IMR-90 (cell line): ENCODE results near the gene VPS37C. TPM values are rescaled to one million over a fixed set of nuclear protein-coding genes. Genes with fewer than 3 reads are reported as not detected.

Experiments used
- ATAC-seq: fragments of 200-7000 bp; cut with Tn5 transposase; 2 replicates; pipeline ENCODE4 v1.9.1; 2020; ENCODE audit warnings: low read depth, mild to moderate bottlenecking, moderate library complexity
- BruUV-seq: library from RNA; stranded (reverse); fragments of 400-500 nt; replicated peaks from 2 replicates; lab custom pipeline; 2021; lab: Mats Ljungman, UMichigan
- CTCF ChIA-PET: fragments of 300-600 bp; formaldehyde crosslinking; extraction: SDS; loops from one replicate; lab custom pipeline; 2021; ENCODE audit warnings: antibody characterized with exemption; lab: Yijun Ruan, JAX
- POLR2A ChIA-PET: fragments of 300-600 bp; sonication (Branson Sonifier 250); formaldehyde crosslinking; loops from one replicate; lab custom pipeline; 2022; ENCODE audit warnings: antibody characterized with exemption; ENCODE audit not compliant: unreplicated experiment; lab: Charles Lee
- DNase-seq: peaks from one replicate; pipeline ENCODE4 v3.0.0; 2013
- H2AFZ ChIP-seq: replicated peaks from 2 replicates; pipeline ENCODE3; 2013; ENCODE audit warnings: low read length, mild to moderate bottlenecking; ENCODE audit not compliant: poor library complexity
- H2AK5ac ChIP-seq: 2 replicates; pipeline ENCODE4 v1.6.1; 2013; ENCODE audit warnings: low read depth, low read length, inconsistent platforms
- H2AK9ac ChIP-seq: replicated peaks from 2 replicates; pipeline ENCODE3; 2013; ENCODE audit warnings: mild to moderate bottlenecking, low read depth, low read length, moderate library complexity; ENCODE audit not compliant: poor library complexity
- H2BK120ac ChIP-seq: 2 replicates; pipeline ENCODE4 v1.6.1; 2013; ENCODE audit warnings: low read depth, low read length, inconsistent platforms
- H2BK15ac ChIP-seq: 3 replicates; pipeline ENCODE4 v1.6.1; 2013; ENCODE audit warnings: low read depth, low read length, inconsistent platforms
- H2BK20ac ChIP-seq: 2 replicates; pipeline ENCODE4 v1.6.1; 2013; ENCODE audit warnings: low read depth, mild to moderate bottlenecking, inconsistent platforms, low read length, moderate library complexity
- H2BK5ac ChIP-seq: 2 replicates; pipeline ENCODE4 v1.6.1; 2013; ENCODE audit warnings: mild to moderate bottlenecking, low read depth, low read length, inconsistent platforms; ENCODE audit not compliant: poor library complexity, severe bottlenecking
- H3K14ac ChIP-seq: replicated peaks from 2 replicates; pipeline ENCODE4 v1.6.1; 2013; ENCODE audit warnings: low read depth, low read length, inconsistent platforms
- H3K18ac ChIP-seq: 2 replicates; pipeline ENCODE4 v1.6.1; 2013; ENCODE audit warnings: low read depth, low read length, control low read depth
- H3K23ac ChIP-seq: 2 replicates; pipeline ENCODE4 v1.6.1; 2013; ENCODE audit warnings: low read depth, low read length, inconsistent platforms
- H3K27ac ChIP-seq: 2 replicates; pipeline ENCODE4 v1.5.1; 2013; ENCODE audit warnings: mild to moderate bottlenecking, control low read depth, low read length; ENCODE audit not compliant: insufficient read depth
- H3K27me3 ChIP-seq: 2 replicates; pipeline ENCODE4 v1.6.1; 2013; ENCODE audit warnings: low read length; ENCODE audit not compliant: control insufficient read depth, insufficient read depth
- H3K36me3 ChIP-seq: 2 replicates; pipeline ENCODE4 v1.6.1; 2013; ENCODE audit warnings: low read length, mixed read lengths; ENCODE audit not compliant: control insufficient read depth, insufficient read depth
- H3K4ac ChIP-seq: 2 replicates; pipeline ENCODE4 v1.6.1; 2013; ENCODE audit warnings: low read depth, low read length, inconsistent platforms
- H3K4me1 ChIP-seq: 2 replicates; pipeline ENCODE4 v1.6.1; 2013; ENCODE audit warnings: low read length, mixed read lengths; ENCODE audit not compliant: control insufficient read depth, insufficient read depth
- H3K4me2 ChIP-seq: 2 replicates; pipeline ENCODE4 v1.6.1; 2013; ENCODE audit warnings: low read depth, mild to moderate bottlenecking, control low read depth, low read length, moderate library complexity
- H3K4me3 ChIP-seq: 2 replicates; pipeline ENCODE4 v1.5.1; 2013; ENCODE audit warnings: low read depth, mild to moderate bottlenecking, control low read depth, low read length, moderate library complexity; ENCODE audit not compliant: insufficient read depth
- H3K56ac ChIP-seq: 2 replicates; pipeline ENCODE4 v1.6.1; 2013; ENCODE audit warnings: low read length, inconsistent platforms; ENCODE audit not compliant: insufficient read depth; ENCODE audit errors: extremely low read depth
- H3K79me1 ChIP-seq, 2 experiments: 2 replicates each; pipeline ENCODE4 v1.6.1; 2013; ENCODE audit warnings: low read length in 2 of 2, inconsistent platforms in 1 of 2, low read depth in 1 of 2
- H3K9ac ChIP-seq: 2 replicates; pipeline ENCODE4 v1.6.1; 2013; ENCODE audit warnings: low read depth, low read length, control low read depth
- H3K9me1 ChIP-seq: 2 replicates; pipeline ENCODE4 v1.6.1; 2013; ENCODE audit warnings: low read length, inconsistent platforms; ENCODE audit not compliant: insufficient read depth
- H3K9me3 ChIP-seq: 2 replicates; pipeline ENCODE4 v1.6.1; 2013; ENCODE audit warnings: low read length; ENCODE audit not compliant: control insufficient read depth, insufficient read depth
- H4K20me1 ChIP-seq: 2 replicates; pipeline ENCODE4 v1.6.1; 2013; ENCODE audit warnings: low read length, inconsistent platforms; ENCODE audit not compliant: insufficient read depth
- H4K5ac ChIP-seq: 2 replicates; pipeline ENCODE4 v1.6.1; 2013; ENCODE audit warnings: mild to moderate bottlenecking, low read depth, low read length, control low read depth
- H4K8ac ChIP-seq, 2 experiments: 2 replicates each; pipeline ENCODE4 v1.6.1; 2013; ENCODE audit warnings: low read depth in 2 of 2, low read length in 2 of 2, control low read depth in 1 of 2, inconsistent platforms in 1 of 2
- H4K91ac ChIP-seq: 2 replicates; pipeline ENCODE4 v1.6.1; 2013; ENCODE audit warnings: low read depth, low read length, inconsistent platforms; ENCODE audit not compliant: insufficient read depth
- BHLHE40 ChIP-seq: fragments of 150-350 bp; IDR thresholded peaks from 2 replicates; pipeline ENCODE4 v1.6.1; 2016; ENCODE audit warnings: mild to moderate bottlenecking, low read depth, low read length
- CEBPB ChIP-seq: IDR thresholded peaks from 2 replicates; pipeline ENCODE4 v1.6.1; 2012; ENCODE audit warnings: low read depth, low read length, improper control_type of control experiment
- FOS ChIP-seq: fragments of 150-350 bp; IDR thresholded peaks from 2 replicates; pipeline ENCODE4 v1.6.1; 2016; ENCODE audit warnings: low read depth, low read length
- MAFK ChIP-seq: IDR thresholded peaks from 2 replicates; pipeline ENCODE4 v1.6.1; 2012; ENCODE audit warnings: low read depth, low read length, improper control_type of control experiment
- MAZ ChIP-seq: IDR thresholded peaks from 2 replicates; pipeline ENCODE4 v1.6.1; 2012; ENCODE audit warnings: low read depth, mild to moderate bottlenecking, low read length, improper control_type of control experiment, moderate library complexity, borderline replicate concordance
- MXI1 ChIP-seq: IDR thresholded peaks from 2 replicates; pipeline ENCODE4 v1.6.1; 2012; ENCODE audit warnings: low read depth, mild to moderate bottlenecking, low read length, moderate library complexity, borderline replicate concordance
- NFE2L2 ChIP-seq: fragments of 150-350 bp; IDR thresholded peaks from 2 replicates; pipeline ENCODE4 v1.6.1; 2016; ENCODE audit warnings: low read depth, mild to moderate bottlenecking, low read length
- POLR2A ChIP-seq: IDR thresholded peaks from 2 replicates; pipeline ENCODE4 v1.6.1; 2012; ENCODE audit warnings: mild to moderate bottlenecking, low read depth, low read length
- RAD21 ChIP-seq: IDR thresholded peaks from 2 replicates; pipeline ENCODE4 v1.6.1; 2012; ENCODE audit warnings: low read length, improper control_type of control experiment
- RCOR1 ChIP-seq: IDR thresholded peaks from 2 replicates; pipeline ENCODE4 v1.6.1; 2012; ENCODE audit warnings: mild to moderate bottlenecking, low read length, improper control_type of control experiment; ENCODE audit not compliant: insufficient replicate concordance
- RFX5 ChIP-seq: IDR thresholded peaks from 2 replicates; pipeline ENCODE4 v1.8.0; 2012; ENCODE audit warnings: low read depth, mild to moderate bottlenecking, low read length, moderate library complexity
- WGBS, 2 experiments: methylation state at CpG; one replicate each; pipeline versions ENCODE4 v1.1.5 to v1.1.7; 2013; ENCODE audit warnings: missing lambda C conversion rate in 2 of 2; ENCODE audit not compliant: insufficient read length in 1 of 2; ENCODE audit errors: extremely low coverage in 2 of 2; 5-methylcytosine and 5-hydroxymethylcytosine counted together
- dilution Hi-C: fragments of 300-500 bp; cut with HindIII; formaldehyde crosslinking; loops from one replicate; pipeline ENCODE4 v1.14.3; 2018; ENCODE audit warnings: low sequenced_read_pairs; ENCODE audit not compliant: unreplicated experiment
- in situ Hi-C: fragments of 300-500 bp; cut with MboI; formaldehyde crosslinking; loops from 3 replicates; pipeline ENCODE4 v1.14.3; 2019; ENCODE audit warnings: low sequenced_read_pairs, inconsistent platforms, mixed read lengths
- intact Hi-C: fragments of 100-400 bp; cut with micrococcal nuclease; formaldehyde crosslinking; loops from 2 replicates; pipeline ENCODE4 v1.10.0; 2022
- polyA plus RNA-seq, 3 experiments: library from polyadenylated mRNA; depleted of rRNA; stranded (reverse); fragments of >200 nt; gene quantifications; 2 replicates each; pipeline ENCODE4 v1.2.3, GENCODE V29; 2012; ENCODE audit warnings: low replicate concordance in 1 of 3
- total RNA-seq: library from RNA; depleted of rRNA; stranded (reverse); fragments of >200 nt; gene quantifications from 2 replicates; pipeline ENCODE4 v1.2.3, GENCODE V29; 2012
- TF ChIP-seq, protein P1 (sequence below): conservative IDR thresholded peaks from 2 replicates; pipeline ENCODE4 v1.5.1; 2012; ENCODE audit warnings: mild to moderate bottlenecking, low read depth, low read length, improper control_type of control experiment
- TF ChIP-seq, protein P2 (sequence below): fragments of 150-350 bp; IDR thresholded peaks from 2 replicates; pipeline ENCODE4 v1.6.1; 2017; ENCODE audit warnings: mild to moderate bottlenecking, antibody characterized with exemption, low read length, low read depth

The VPS37C gene
- total and polyA plus RNA-seq, 2 of the 4 experiments (the other 2 are of a cell fraction): 3.2 to 13.2 TPM

DNA sequence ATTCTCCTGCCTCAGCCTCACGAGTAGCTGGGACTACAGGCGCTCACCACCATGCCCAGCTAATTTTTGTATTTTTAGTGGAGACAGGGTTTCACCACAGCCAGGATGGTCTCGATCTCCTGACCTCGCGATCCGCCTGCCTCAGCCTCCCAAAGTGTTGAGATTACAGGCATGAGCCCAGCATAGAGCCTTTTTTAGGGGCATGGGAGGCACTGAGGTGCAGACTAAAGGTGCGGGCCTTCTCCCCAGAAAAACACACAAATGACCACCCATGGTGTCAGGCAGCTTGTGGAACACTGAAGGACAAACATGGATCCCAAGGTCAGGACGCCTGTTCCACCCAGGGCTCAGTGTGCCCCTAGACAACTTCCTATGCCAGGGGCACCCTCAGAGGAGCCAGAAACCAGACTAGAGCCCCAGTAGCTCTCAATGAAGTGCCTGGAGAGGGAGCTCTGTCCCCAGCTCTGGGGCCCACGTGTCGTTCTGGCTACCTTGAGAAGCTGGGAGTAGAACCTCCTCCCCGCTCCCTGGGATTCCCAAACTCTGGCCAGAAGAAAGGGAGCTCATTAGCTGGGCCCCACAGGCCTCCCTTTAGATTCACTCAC lies 80.1 kb downstream of the VPS37C start:
- Histone ChIP-seq H3K4me1 (no peaks in the 10 kb centered on the region), H2BK120ac (no peak overlapping the region), H4K20me1 (no peaks in the 10 kb centered on the region), H3K9ac (no peak overlapping the region), H3K18ac (no peak overlapping the region), H3K4me3 (no peak overlapping the region), H3K4me2 (no peak overlapping the region), H4K8ac (no peak overlapping the region), H3K36me3 (no peaks in the 10 kb centered on the region), H3K27ac (no peak overlapping the region), H3K9me1 (no peaks in the 10 kb centered on the region), H2BK20ac (no peak overlapping the region), H2AK5ac (no peak overlapping the region), H3K79me1 (no peaks in the 10 kb centered on the region), H3K4ac (no peak overlapping the region), H3K27me3 (peaks cover 31% of the 10 kb centered on the region), H3K9me3 (no peaks in the 10 kb centered on the region), H3K23ac (no peak overlapping the region), H2AK9ac (no peak overlapping the region), H2BK15ac (no peak overlapping the region), H3K56ac (no peak overlapping the region), H4K5ac (no peak overlapping the region), H2BK5ac (no peak overlapping the region), H2AFZ (no peak overlapping the region), H3K14ac (no peak overlapping the region), H4K91ac (no peak overlapping the region)
- BruUV-seq: no TSS peak
- ChIA-PET CTCF (no interaction called here), POLR2A (no interaction called here)
- ATAC-seq (no peak), DNase-seq (no peak)
- in situ Hi-C loops (no loop called here), dilution Hi-C loops (no loop called here), intact Hi-C loops (no loop called here)
- no peak for TF ChIP-seq RCOR1
- TF ChIP-seq CEBPB: no peak
- TF ChIP-seq BHLHE40: no peak
- no peak for TF ChIP-seq POLR2A
- TF ChIP-seq MXI1: no peak
- no peak for TF ChIP-seq RFX5
- no peak for TF ChIP-seq MAZ
- TF ChIP-seq, protein P1, sequence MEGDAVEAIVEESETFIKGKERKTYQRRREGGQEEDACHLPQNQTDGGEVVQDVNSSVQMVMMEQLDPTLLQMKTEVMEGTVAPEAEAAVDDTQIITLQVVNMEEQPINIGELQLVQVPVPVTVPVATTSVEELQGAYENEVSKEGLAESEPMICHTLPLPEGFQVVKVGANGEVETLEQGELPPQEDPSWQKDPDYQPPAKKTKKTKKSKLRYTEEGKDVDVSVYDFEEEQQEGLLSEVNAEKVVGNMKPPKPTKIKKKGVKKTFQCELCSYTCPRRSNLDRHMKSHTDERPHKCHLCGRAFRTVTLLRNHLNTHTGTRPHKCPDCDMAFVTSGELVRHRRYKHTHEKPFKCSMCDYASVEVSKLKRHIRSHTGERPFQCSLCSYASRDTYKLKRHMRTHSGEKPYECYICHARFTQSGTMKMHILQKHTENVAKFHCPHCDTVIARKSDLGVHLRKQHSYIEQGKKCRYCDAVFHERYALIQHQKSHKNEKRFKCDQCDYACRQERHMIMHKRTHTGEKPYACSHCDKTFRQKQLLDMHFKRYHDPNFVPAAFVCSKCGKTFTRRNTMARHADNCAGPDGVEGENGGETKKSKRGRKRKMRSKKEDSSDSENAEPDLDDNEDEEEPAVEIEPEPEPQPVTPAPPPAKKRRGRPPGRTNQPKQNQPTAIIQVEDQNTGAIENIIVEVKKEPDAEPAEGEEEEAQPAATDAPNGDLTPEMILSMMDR: no peak
- no peak for TF ChIP-seq FOS
- no peak for TF ChIP-seq MAFK
- TF ChIP-seq NFE2L2: no peak
- TF ChIP-seq RAD21: no peak
- TF ChIP-seq, protein P2, sequence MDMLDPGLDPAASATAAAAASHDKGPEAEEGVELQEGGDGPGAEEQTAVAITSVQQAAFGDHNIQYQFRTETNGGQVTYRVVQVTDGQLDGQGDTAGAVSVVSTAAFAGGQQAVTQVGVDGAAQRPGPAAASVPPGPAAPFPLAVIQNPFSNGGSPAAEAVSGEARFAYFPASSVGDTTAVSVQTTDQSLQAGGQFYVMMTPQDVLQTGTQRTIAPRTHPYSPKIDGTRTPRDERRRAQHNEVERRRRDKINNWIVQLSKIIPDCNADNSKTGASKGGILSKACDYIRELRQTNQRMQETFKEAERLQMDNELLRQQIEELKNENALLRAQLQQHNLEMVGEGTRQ: no peak
- WGBS, 2 experiments: 20% methylated on average over 1 of the region's 11 CpGs; no CpG with 5 or more reads in 1 of the 2 experiments
